Psoas muscle (tissue), 8 donors: ENCODE measurements around the gene CHD9. TPM values are rescaled to one million over a fixed set of nuclear protein-coding genes. Genes with fewer than 3 reads are reported as not detected.

Source experiments
- ATAC-seq, 4 donors: fragments of 200-7000 bp; cut with Tn5 transposase; one replicate each; pipeline ENCODE4 v1.9.1; 2020; ENCODE audit warnings: moderate library complexity in 3 of 4, mild to moderate bottlenecking in 2 of 4
- DNase-seq, 2 donors: peaks; one replicate each; pipeline ENCODE4 v3.0.0-alpha.2; 2020
- H3K27ac ChIP-seq: fragments of 200-600 bp; one replicate; pipeline ENCODE4 v1.8.0; 2022
- H3K27me3 ChIP-seq, 3 donors: fragments of 200-600 bp in 1 of 3; one replicate each; pipeline versions ENCODE4 v1.6.1 to v1.8.0; 2013 to 2022; ENCODE audit warnings: low read length in 2 of 3, mild to moderate bottlenecking in 2 of 3, moderate library complexity in 1 of 3; ENCODE audit not compliant: insufficient read depth in 3 of 3
- H3K36me3 ChIP-seq, 2 donors: fragments of 200-600 bp in 1 of 2; one replicate each; pipeline versions ENCODE4 v1.6.1 to v1.8.0; 2013 to 2022; ENCODE audit warnings: low read depth in 1 of 2, mild to moderate bottlenecking in 1 of 2, moderate library complexity in 1 of 2; ENCODE audit not compliant: insufficient read depth in 1 of 2
- H3K4me1 ChIP-seq: fragments of 200-600 bp; one replicate; pipeline ENCODE4 v1.8.0; 2022
- H3K4me3 ChIP-seq: fragments of 200-600 bp; one replicate; pipeline ENCODE4 v1.8.0; 2022; ENCODE audit warnings: mild to moderate bottlenecking
- H3K9me3 ChIP-seq: fragments of 200-600 bp; one replicate; pipeline ENCODE4 v1.8.0; 2022
- CTCF ChIP-seq: fragments of 200-600 bp; IDR thresholded peaks from one replicate; pipeline ENCODE4 v1.8.0; 2022; ENCODE audit warnings: antibody characterized with exemption
- WGBS, 3 donors: extraction: QIAGEN DNeasy Blood & Tissue Kit; methylation state at CpG; one replicate each; pipeline versions ENCODE4 v1.1.6 to v1.1.7; 2013; 5-methylcytosine and 5-hydroxymethylcytosine counted together
- intact Hi-C, 2 donors: fragments of 100-400 bp; cut with DNase I; formaldehyde crosslinking; loops; one replicate each; pipeline versions ENCODE4 v1.11.0 to v1.14.2; 2022
- polyA plus RNA-seq, 3 donors: library from polyadenylated mRNA; stranded (reverse); fragments of 200-250 nt; gene quantifications; one replicate each; pipeline ENCODE4 v1.2.3, GENCODE V29; 2013
- total RNA-seq, 4 donors: library from RNA; stranded (reverse); fragmentation: NEBNext Ultra II Directional in 2 of 4; extraction: Animal tissue kit (Norgen Biotek cat#: 25700) in 2 of 4; gene quantifications; one replicate each; pipeline versions ENCODE4 v1.2.1 to v1.2.4, GENCODE V29; 2021 to 2023
- donor health status: healthy with polysubstance abuse.
- donor health status: DM: no; HTN: no; CAD: no; lungs with moderate emphysema.
- donor health status: Bipolar disorder and iron deficiency.
- donor health status: healthy.
- donor health status: DM: yes; HTN: yes; CAD: no.
- donor health status: DM: no; HTN: no; CAD: no.
- donor health status: DM: no; HTN: no; CAD: no.
- donor health status: DM: yes; HTN: yes; CAD: no.

The CHD9 gene
- total and polyA plus RNA-seq, 7 donors = 5.8 to 47.9 (median 36.4) TPM

GRCh38 chr16:53078247-53078646, 23.5 kb downstream of the CHD9 start:
- Histone ChIP-seq H3K9me3 (no peaks in the 10 kb centered on the region), H3K27me3 (no peaks in the 10 kb centered on the region), H3K27ac (no peak overlapping the region), H3K4me3 (no peak overlapping the region), H3K36me3 (no peaks in the 10 kb centered on the region), H3K4me1 (peaks cover 33% of the 10 kb centered on the region)
- 71 to 83% (median 80%) methylated on average over 2 of the region's 2 CpGs for WGBS, 3 donors
- TF ChIP-seq CTCF = no peak
- intact Hi-C loops = no loop called here
- ATAC-seq = no peak
- no peak for DNase-seq

DNA sequence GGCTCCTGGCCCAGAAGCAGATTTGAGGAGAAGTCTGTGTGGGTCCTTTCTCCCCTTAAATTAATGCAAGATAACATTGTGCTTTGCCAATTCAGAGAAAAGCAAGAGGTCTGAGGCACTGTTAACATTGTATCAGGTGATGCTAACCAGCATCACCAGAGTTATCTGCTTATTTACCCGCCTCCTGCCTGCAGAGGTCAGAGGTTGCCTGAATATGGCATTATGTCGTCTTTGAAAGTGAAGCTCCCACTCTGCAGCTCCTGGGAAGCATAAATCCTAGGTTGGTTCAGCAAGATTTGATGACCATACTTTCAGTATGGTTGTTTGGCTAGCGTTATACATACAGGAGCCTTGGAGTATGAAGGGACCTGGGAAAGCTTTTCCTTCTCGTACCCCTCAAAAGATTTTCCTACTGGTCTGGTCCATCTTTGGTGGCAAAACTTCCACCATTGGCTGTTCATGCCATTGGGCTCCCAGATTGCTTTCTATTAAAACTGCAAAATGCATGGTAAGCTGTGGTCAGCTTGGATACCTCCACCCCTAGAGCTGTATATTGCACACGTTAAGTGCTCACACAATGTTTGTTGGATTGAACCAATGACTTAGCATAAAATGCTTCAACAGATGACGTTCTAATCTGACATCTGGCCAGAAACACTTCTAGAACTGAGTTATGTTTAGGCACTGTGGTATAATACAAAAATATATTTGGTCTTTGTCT, 24.1 kb downstream of the CHD9 start:
- intact Hi-C loops = no loop called here
- H3K36me3 ChIP-seq = no peaks in the 10 kb centered on the region
- peaks cover 33% of the 10 kb centered on the region for H3K4me1 ChIP-seq
- WGBS, 3 donors = 78 to 86% (median 79%) methylated on average over 6 of the region's 6 CpGs
- no peak for ATAC-seq
- no peak for DNase-seq
- no peak overlapping the region for H3K4me3 ChIP-seq
- no peaks in the 10 kb centered on the region for H3K9me3 ChIP-seq
- TF ChIP-seq CTCF = no peak
- no peaks in the 10 kb centered on the region for H3K27me3 ChIP-seq
- H3K27ac ChIP-seq = peak overlapping the region; percentile 43

GRCh38 chr16:53080345-53081031, 25.7 kb downstream of the CHD9 start:
- intact Hi-C loops = no loop called here
- Histone ChIP-seq H3K27ac (peak overlapping the region; percentile 43), H3K27me3 (no peaks in the 10 kb centered on the region), H3K9me3 (no peaks in the 10 kb centered on the region), H3K4me1 (peaks cover 45% of the 10 kb centered on the region), H3K4me3 (no peak overlapping the region), H3K36me3 (no peaks in the 10 kb centered on the region)
- DNase-seq (peak; percentile 60 to 76), ATAC-seq (peak; percentile 59 to 73 (median 62))
- 44 to 54% (median 51%) methylated on average over 8 of the region's 8 CpGs for WGBS, 3 donors
- TF ChIP-seq CTCF = no peak

- H3K9me3 ChIP-seq = no peaks in the 10 kb centered on the region
- intact Hi-C loops = no loop called here
- ATAC-seq (peak in 3 of 4 donors; percentile 6 to 23 (median 18)), DNase-seq (no peak)
- no peak for TF ChIP-seq CTCF
- peak overlapping the region; percentile 43 for H3K27ac ChIP-seq
- no peak overlapping the region for H3K4me3 ChIP-seq
- H3K27me3 ChIP-seq = no peaks in the 10 kb centered on the region
- peaks cover 50% of the 10 kb centered on the region for H3K4me1 ChIP-seq
- no peaks in the 10 kb centered on the region for H3K36me3 ChIP-seq
These were observed 26.2 kb downstream of the CHD9 start for GRCh38 chr16:53081032-53081424.
